ENCODE measurements around the gene BRD1. TPM values are rescaled to one million over a fixed set of nuclear protein-coding genes. Genes with fewer than 3 reads are reported as not detected.

BRD1 gene
- total and polyA plus RNA-seq, 9 of the 15 experiments (the other 6 are each of a cell fraction or from before 2014, with no cell fraction given) = 0.42 to 17.6 (median 5.5) TPM

GRCh38 chr22:49735901-49736421 lies 91.7 kb downstream of the BRD1 start (continued):
- no peak for TF ChIP-seq MEF2A (IDR thresholded peaks at IDR 0.05; ENCODE audit: control insufficient read depth, low read depth, low read length)

GRCh38 chr22:49735411-49735900 lies 92.2 kb downstream of the BRD1 start:
- Histone ChIP-seq H3K27ac (ENCODE audit: extremely low read depth, low read depth, low read length) (no peak overlapping the region), H3K79me2 (ENCODE audit: control insufficient read depth, insufficient read depth, low read length) (no peaks in the 10 kb centered on the region), H4K20me1 (replicated peaks; ENCODE audit: control insufficient read depth, insufficient read depth, low read length) (no peaks in the 10 kb centered on the region), H3K9me3 (replicated peaks; ENCODE audit: control insufficient read depth, insufficient read depth, low read depth, low read length) (no peaks in the 10 kb centered on the region), H3K4me3 (no peak overlapping the region), H3K9me1 (ENCODE audit: control insufficient read depth, insufficient read depth, low read length) (no peaks in the 10 kb centered on the region), H3K36me3 (ENCODE audit: control insufficient read depth, insufficient read depth, low read length) (no peaks in the 10 kb centered on the region), H3K4me1 (replicated peaks in 1 of 2; ENCODE audit: control insufficient read depth in 2 of 2, insufficient read depth in 2 of 2, low read length in 2 of 2) (peaks cover 0 to 5% of the 10 kb centered on the region in 2 experiments; a peak in 2 of 5 replicates), H3K4me2 (ENCODE audit: insufficient read depth, low read length) (no peak overlapping the region), H3K27me3 (ENCODE audit: control insufficient read depth in 2 of 2, insufficient read depth in 2 of 2, low read length in 2 of 2) (peaks cover 0 to 6% of the 10 kb centered on the region in 2 experiments; a peak in 3 of 5 replicates), H3K9ac (ENCODE audit: insufficient read depth in 1 of 2, low read depth in 2 of 2, low read length in 2 of 2) (no peak overlapping the region), H2AFZ (ENCODE audit: low read depth, low read length) (no peak overlapping the region)
- BruUV-seq (replicated peaks) = no TSS peak
- intact Hi-C loops (cut with micrococcal nuclease) (no loop called here), in situ Hi-C loops (cut with MboI) (no loop called here)
- WGBS (ENCODE audit: insufficient coverage, low coverage, missing lambda C conversion rate) = 5% methylated on average over 8 of the region's 16 CpGs
- ChIA-PET POLR2A (interaction anchor here (0.9 kb wide), 1 partner anchor 301 kb away, joined by 4 read pairs; no protein-coding TSS in a partner anchor), CTCF (ENCODE audit: low intra/inter-chr PET ratio) (no interaction called here)
- FAIRE-seq (no peak), ATAC-seq (peak; percentile 85), DNase-seq (ENCODE audit: extremely low read depth in 1 of 4, low spot score in 3 of 4) (peak; percentile 58 to 69 (median 64))
- TF ChIP-seq SETDB1 (IDR thresholded peaks at IDR 0.05; ENCODE audit: low read length) (no peak), MYNN (IDR thresholded peaks at IDR 0.05) (no peak), MYNN (CRISPR knock-in tag; IDR thresholded peaks at IDR 0.05) (no peak), CEBPG (CRISPR knock-in tag; IDR thresholded peaks at IDR 0.05) (no peak), CEBPG (tag; conservative IDR thresholded peaks at IDR 0.05 in 1 of 2, IDR thresholded peaks at IDR 0.05 in 1 of 2) (no peak), POLR2A (conservative IDR thresholded peaks at IDR 0.05) (no peak), POLR2B (IDR thresholded peaks at IDR 0.05; ENCODE audit: low read depth, partially characterized antibody) (no peak), CBX1 (IDR thresholded peaks at IDR 0.05; ENCODE audit: low read depth) (no peak), GABPB1 (CRISPR knock-in tag; IDR thresholded peaks at IDR 0.05) (no peak), WHSC1 (IDR thresholded peaks at IDR 0.05; ENCODE audit: low read length) (no peak), PHB (CRISPR knock-in tag; IDR thresholded peaks at IDR 0.05) (no peak), AFF1 (IDR thresholded peaks at IDR 0.05; ENCODE audit: low read depth in 1 of 2, partially characterized antibody in 2 of 2) (peak in 1 of 2 experiments; percentile 34), KDM1A (IDR thresholded peaks at IDR 0.05) (no peak), ZNF740 (CRISPR knock-in tag; IDR thresholded peaks at IDR 0.05) (no peak), ZNF740 (tag; IDR thresholded peaks at IDR 0.05) (no peak), ZNF586 (CRISPR knock-in tag; conservative IDR thresholded peaks at IDR 0.05) (no peak), CBX5 (IDR thresholded peaks at IDR 0.05; ENCODE audit: borderline replicate concordance, low read depth) (no peak), HEY1 (CRISPR knock-in tag; IDR thresholded peaks at IDR 0.05; ENCODE audit: borderline replicate concordance) (no peak)

All from K562 (cell line).